ENCODE data around the gene TIGD6. TPM values are rescaled to one million over a fixed set of nuclear protein-coding genes. Genes with fewer than 3 reads are reported as not detected.

The TIGD6 gene
- 1 to 10 TPM; 1.2 to 2.2 TPM for total RNA-seq

DNA sequence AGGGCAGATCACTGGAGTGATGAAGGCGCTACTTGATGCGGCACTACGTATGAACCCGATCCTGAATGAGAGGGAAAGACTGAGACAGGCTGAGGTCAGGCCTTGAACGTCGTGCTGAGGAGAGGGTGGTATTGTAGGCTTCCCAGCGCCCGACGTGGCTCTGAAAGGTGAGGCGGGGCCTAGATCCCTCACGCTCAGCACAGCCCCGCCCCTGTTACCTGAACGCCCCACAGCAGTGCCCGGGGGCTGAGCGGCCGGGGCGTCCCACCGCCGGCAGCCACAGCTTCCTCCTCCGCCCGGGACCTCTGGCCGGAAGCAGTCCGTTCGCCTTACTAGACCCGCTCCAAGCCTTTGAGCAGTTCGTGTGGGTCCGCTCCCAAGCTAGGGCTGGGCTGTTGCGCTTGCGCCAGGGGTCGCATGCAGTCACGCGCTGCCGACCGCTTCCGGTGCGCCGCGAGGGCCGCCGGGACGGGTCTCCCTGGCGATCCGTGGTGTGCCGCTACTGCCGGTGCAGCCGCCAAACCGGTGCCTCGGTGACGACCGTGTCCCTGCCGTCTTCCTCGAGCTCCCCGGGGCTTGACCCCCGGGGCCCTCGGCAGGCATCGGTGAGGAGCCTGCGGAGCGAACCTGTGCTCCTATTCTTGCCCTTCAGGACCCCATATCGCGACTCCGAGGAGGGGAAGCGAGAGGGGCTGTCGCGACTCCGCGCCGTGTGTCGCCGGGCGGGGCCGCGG lies at the start of gene TIGD6, which contains the start of gene HMGXB3:
TIGD6 (minus strand) TSS at position 399 of the 734 bp plus-strand sequence. CDS start 4,306 bp downstream, outside the sequence.
HMGXB3 (plus strand) TSS at position 484 of the 734 bp plus-strand sequence. CDS start 4,114 bp downstream, outside the sequence.
- peaks cover 42% of the 10 kb centered on the region for H3K4me1 Mint-ChIP-seq (ENCODE audit: low read depth)
- ChIA-PET CTCF (interaction anchor here (0.9 to 3.3 kb wide), 9 partner anchors 10 to 360 kb away, joined by 3 to 18 read pairs (median 4); partner anchors contain the start of gene SLC26A2), POLR2A (interaction anchor here (0.6 to 3.3 kb wide), 8 partner anchors 9 to 412 kb away, joined by 3 to 36 read pairs (median 3); partner anchors contain the start of genes CD74 and SLC26A2)
- intact Hi-C loops (cut with micrococcal nuclease) = loop anchor here (1.0 to 10.0 kb wide), 2 partner anchors 41 to 754 kb away; partner anchors contain the start of gene DCTN4
- DNase-seq = peak; percentile 94
- H3K27ac Mint-ChIP-seq = peak within 1 kb of the TSS; percentile 95
- peak within 1 kb of the TSS; percentile 93 for H3K4me3 Mint-ChIP-seq
- H3K9me3 Mint-ChIP-seq = no peaks in the 10 kb centered on the region
- ATAC-seq = peak; percentile 88
- no peaks in the 10 kb centered on the region for H3K27me3 Mint-ChIP-seq
- TF ChIP-seq, protein P1, sequence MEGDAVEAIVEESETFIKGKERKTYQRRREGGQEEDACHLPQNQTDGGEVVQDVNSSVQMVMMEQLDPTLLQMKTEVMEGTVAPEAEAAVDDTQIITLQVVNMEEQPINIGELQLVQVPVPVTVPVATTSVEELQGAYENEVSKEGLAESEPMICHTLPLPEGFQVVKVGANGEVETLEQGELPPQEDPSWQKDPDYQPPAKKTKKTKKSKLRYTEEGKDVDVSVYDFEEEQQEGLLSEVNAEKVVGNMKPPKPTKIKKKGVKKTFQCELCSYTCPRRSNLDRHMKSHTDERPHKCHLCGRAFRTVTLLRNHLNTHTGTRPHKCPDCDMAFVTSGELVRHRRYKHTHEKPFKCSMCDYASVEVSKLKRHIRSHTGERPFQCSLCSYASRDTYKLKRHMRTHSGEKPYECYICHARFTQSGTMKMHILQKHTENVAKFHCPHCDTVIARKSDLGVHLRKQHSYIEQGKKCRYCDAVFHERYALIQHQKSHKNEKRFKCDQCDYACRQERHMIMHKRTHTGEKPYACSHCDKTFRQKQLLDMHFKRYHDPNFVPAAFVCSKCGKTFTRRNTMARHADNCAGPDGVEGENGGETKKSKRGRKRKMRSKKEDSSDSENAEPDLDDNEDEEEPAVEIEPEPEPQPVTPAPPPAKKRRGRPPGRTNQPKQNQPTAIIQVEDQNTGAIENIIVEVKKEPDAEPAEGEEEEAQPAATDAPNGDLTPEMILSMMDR (IDR thresholded peaks at IDR 0.05) = no peak
- H3K36me3 Mint-ChIP-seq (ENCODE audit: low read depth) = peaks cover 24% of the 10 kb centered on the region

- ATAC-seq (no peak), DNase-seq (no peak)
- CTCF ChIA-PET = interaction anchor here (0.6 to 1.1 kb wide), 2 partner anchors 9 to 42 kb away, joined by 3 to 4 read pairs; no protein-coding TSS in a partner anchor
- TF ChIP-seq, protein P1 (IDR thresholded peaks at IDR 0.05) = no peak
- Mint-ChIP-seq H3K27me3 (no peaks in the 10 kb centered on the region), H3K9me3 (no peaks in the 10 kb centered on the region), H3K4me1 (ENCODE audit: low read depth) (peaks cover 20% of the 10 kb centered on the region), H3K4me3 (no peak overlapping the region), H3K27ac (no peak overlapping the region), H3K36me3 (ENCODE audit: low read depth) (peaks cover 58% of the 10 kb centered on the region)
- POLR2A ChIA-PET = no interaction called here
- intact Hi-C loops (cut with micrococcal nuclease) = no loop called here
These were observed 45.6 kb upstream of the TIGD6 start for GRCh38 chr5:150046031-150046430.

DNA sequence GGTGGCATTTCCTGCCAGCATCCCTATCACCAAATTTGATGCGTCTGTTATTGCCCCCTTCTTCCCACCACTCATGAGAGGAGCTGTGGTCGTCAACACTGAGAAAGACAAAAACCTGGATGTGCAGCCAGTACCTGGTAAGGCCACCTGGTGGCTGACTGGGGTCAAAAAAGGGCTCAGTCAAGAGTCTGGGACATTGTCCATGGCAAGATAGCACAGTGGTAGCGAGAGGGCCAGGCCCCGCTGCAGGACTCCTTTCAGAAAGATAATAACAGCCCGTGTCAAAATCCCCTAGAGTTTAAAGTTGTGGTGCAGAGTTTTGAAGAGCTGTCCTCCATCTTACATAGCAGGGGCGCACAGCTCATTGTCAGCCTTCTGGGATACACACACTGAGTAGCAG lies 45.1 kb upstream of the TIGD6 start:
- Mint-ChIP-seq H3K27ac (no peak overlapping the region), H3K4me1 (ENCODE audit: low read depth) (peaks cover 20% of the 10 kb centered on the region), H3K4me3 (no peak overlapping the region), H3K9me3 (no peaks in the 10 kb centered on the region), H3K27me3 (no peaks in the 10 kb centered on the region), H3K36me3 (ENCODE audit: low read depth) (peaks cover 58% of the 10 kb centered on the region)
- DNase-seq = no peak
- no peak for ATAC-seq
- POLR2A ChIA-PET = no interaction called here
- CTCF ChIA-PET = interaction anchor here (1.1 kb wide), 1 partner anchor 9 kb away, joined by 4 read pairs; no protein-coding TSS in a partner anchor
- TF ChIP-seq, protein P1 (IDR thresholded peaks at IDR 0.05) = no peak
- intact Hi-C loops (cut with micrococcal nuclease) = no loop called here

GRCh38 chr5:150044712-150045111 lies 44.3 kb upstream of the TIGD6 start:
- no peak overlapping the region for H3K4me3 Mint-ChIP-seq
- ChIA-PET POLR2A (interaction anchor here (1.2 kb wide), 1 partner anchor 38 kb away, joined by 3 read pairs; no protein-coding TSS in a partner anchor), CTCF (no interaction called here)
- no peaks in the 10 kb centered on the region for H3K27me3 Mint-ChIP-seq
- ATAC-seq (no peak), DNase-seq (no peak)
- H3K4me1 Mint-ChIP-seq (ENCODE audit: low read depth) = peaks cover 20% of the 10 kb centered on the region
- no peaks in the 10 kb centered on the region for H3K9me3 Mint-ChIP-seq
- TF ChIP-seq, protein P1 (IDR thresholded peaks at IDR 0.05) = no peak
- no peak overlapping the region for H3K27ac Mint-ChIP-seq
- intact Hi-C loops (cut with micrococcal nuclease) = no loop called here
- peaks cover 56% of the 10 kb centered on the region for H3K36me3 Mint-ChIP-seq (ENCODE audit: low read depth)

- intact Hi-C loops (cut with micrococcal nuclease) = no loop called here
- Mint-ChIP-seq H3K27ac (no peak overlapping the region), H3K36me3 (ENCODE audit: low read depth) (peaks cover 55% of the 10 kb centered on the region), H3K4me3 (no peak overlapping the region), H3K27me3 (no peaks in the 10 kb centered on the region), H3K9me3 (no peaks in the 10 kb centered on the region), H3K4me1 (ENCODE audit: low read depth) (peaks cover 20% of the 10 kb centered on the region)
- ATAC-seq (no peak), DNase-seq (no peak)
- ChIA-PET CTCF (no interaction called here), POLR2A (interaction anchor here (1.2 kb wide), 1 partner anchor 37 kb away, joined by 3 read pairs; no protein-coding TSS in a partner anchor)
- TF ChIP-seq, protein P1 (IDR thresholded peaks at IDR 0.05) = no peak
These were observed 43.9 kb upstream of the TIGD6 start for GRCh38 chr5:150044329-150044681.

Data from activated CD8-positive, alpha-beta T cell treated with anti-CD3 and anti-CD28 coated beads for 36 hours (primary cell).